SKM-1 treated with dmso at 0.1 percent for 144 hours (cell line): Measurements from ENCODE around the gene TP53RK.

ENCODE experiments used
- DNase-seq: peaks from one replicate; lab custom pipeline; 2025; ENCODE audit not compliant: unreplicated experiment; lab: John Stamatoyannopoulos, UW

Gene TP53RK

DNA sequence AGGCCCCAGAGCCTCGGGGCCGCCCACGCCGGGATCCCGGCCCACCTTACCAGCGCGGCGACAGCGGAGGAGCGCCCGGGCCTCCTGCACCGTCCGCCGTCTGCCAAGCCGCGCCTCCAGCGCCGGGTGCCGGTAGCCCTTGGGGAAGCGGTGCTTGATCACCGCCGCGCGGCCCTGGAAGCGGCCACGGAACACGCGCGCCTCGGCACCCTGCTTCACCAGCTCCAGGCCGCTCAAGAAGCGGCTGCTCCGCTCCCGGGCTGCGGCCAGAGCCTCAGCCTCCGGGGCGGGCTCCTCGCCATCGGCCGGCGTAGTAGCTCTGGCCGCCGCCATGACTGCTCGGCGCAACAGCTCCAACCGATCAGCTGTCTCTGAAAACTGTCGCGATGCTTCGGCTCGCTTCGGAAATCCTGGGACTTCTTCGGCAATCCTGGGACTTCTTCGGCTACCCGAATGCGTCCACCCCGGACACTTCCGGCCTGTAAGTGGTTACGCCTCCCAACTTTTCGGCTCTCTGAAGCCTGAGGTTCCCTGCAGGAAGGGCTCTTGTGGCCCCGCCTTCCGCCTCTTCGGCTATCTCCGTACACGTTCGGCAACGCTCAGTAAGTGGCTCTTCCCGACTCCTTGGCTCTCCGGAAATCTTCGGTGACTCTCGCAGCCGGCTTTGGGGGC, at the start of gene TP53RK:
TSS of gene TP53RK (minus strand) at position 363 of the 672 bp plus-strand sequence. CDS start at position 333, 30 bp downstream.
- peak; percentile 99 for DNase-seq

DNA sequence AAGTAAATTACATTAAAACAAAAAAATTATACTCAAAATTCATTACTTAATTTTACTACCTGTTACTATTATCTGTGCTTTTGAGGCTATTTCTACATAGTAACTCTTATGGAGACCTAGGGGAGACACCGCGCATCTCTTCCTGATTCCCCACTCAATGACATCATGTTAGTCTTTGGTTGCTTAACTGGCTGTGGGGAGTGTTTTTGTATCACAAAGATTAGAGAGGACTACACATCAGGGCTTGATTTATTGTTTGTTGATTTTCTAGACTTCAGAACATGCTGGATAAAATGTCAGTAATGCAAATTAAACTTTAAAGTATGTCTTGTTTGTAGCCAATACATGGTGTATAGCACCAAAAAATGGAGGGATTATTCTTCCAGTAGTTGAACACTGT, 46.2 kb upstream of the TP53RK start:
- DNase-seq: no peak

- DNase-seq: no peak
Observed at GRCh38 chr20:46731770-46732169, 42.5 kb upstream of the TP53RK start.

- no peak for DNase-seq
Observed at GRCh38 chr20:46725186-46726165, 36.2 kb upstream of the TP53RK start.

DNA sequence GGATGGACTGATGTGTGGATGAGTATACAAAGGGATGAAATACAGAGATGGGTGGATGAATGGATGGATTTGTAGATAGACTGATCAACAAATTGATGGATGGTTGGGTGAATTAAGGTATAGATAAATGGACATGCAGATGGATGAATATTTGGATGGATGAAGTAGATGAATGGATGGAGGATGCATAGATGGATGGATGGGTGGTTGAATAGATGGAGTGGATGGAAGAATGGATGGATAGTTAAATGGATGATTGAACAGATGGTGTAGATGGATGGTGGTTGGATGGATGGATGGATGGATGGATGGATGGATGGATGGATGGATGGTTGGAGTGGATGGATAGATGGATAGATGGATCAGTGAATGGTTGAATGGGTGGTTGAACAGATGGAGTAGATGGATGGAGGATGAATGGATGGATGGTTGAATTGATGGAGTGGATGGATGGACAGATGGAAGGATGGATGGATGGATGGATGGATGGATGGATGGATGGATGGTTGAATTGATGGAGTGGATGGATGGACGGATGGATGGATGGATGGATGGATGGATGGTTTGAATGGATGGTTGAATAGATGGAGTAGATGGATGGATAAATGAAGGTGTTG, 35.2 kb upstream of the TP53RK start:
- DNase-seq: no peak

- no peak for DNase-seq
Observed at GRCh38 chr20:46723039-46723438, 33.8 kb upstream of the TP53RK start.

DNA sequence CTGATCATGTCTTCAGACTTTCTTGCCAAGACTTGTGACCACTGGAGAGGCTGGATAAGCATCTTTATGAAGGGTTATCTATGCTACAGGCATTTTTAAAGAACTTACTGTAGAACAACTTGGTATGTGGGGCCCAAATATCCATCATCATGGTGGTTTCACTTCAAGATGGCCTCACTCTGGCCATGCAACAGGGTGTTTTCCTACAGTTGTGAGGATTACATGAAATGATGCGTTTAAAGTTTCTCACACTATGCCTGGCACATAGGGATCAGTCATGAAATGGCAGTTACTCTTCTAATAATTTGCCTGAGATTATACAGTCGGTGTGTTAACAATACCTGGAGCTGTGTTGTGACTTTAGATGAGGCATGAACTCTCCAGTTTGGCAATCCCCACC, 33.2 kb upstream of the TP53RK start:
- DNase-seq: no peak

DNA sequence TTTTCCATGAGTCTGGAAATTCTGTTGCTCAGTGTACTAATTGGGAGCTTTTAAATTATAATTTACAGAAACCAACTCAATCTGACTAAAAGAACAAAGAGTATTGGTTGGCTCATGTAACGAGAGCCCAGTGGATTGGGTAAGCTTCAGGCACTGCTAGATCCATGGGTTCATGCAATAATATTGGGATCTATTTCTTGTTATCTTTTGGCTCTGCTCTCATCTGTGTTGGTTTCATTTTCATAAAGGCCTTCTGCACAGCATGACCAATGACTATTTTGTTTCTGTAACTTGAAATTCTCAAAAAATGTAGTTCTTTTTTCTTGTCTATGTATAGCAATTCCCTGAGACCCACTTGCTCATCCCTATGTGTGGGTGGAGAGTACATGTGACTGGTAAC, 32.2 kb upstream of the TP53RK start:
- no peak for DNase-seq

DNA sequence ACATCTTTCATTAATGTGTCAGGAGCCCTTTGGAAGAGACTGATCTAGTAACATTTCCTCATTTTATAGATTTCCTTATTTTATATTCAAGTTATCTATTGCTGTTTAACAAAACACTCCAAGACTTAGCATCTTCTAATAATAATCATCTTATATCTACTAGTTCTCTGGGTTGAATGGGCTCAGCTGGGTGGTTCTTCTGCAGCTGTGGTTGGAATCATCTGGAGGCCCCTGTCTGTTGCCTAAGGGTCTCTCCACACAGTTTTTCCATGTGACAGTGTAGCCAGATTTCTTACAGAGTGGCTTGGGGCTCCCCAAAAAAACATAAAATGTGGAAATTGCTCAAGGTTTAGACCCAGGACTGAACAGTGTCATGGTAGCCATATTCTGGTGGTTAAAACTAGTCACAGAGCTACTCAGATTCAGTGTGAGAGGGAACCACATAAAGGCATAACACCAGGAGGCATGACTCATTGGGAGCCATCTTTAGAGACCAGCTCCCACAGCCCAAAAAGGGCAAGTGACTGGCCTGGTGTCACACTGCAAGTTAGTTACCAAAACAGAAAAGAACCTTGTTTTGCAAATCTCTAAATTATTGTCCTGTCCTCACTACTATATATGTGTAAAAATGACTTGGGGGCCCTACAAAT, 31.7 kb upstream of the TP53RK start:
- DNase-seq: no peak

DNA sequence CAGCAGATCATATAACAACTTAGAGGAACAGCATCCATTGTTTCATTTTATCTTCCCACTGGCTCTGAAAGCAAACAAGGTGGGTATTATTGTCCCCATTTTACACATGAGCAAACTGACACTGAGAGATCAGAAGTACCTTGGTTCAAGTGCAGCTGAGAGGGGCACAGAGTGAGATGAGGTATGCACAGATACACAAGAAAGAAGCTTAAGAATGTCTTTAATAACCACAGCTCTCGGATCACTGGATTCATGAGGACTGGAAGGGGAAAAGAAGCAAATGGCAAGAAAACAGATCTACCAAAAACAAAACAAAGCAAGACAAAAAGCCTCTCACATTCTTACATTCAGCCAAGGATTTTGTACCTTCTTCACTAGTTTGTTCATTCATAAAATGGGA, 30.8 kb upstream of the TP53RK start:
- DNase-seq: no peak

DNA sequence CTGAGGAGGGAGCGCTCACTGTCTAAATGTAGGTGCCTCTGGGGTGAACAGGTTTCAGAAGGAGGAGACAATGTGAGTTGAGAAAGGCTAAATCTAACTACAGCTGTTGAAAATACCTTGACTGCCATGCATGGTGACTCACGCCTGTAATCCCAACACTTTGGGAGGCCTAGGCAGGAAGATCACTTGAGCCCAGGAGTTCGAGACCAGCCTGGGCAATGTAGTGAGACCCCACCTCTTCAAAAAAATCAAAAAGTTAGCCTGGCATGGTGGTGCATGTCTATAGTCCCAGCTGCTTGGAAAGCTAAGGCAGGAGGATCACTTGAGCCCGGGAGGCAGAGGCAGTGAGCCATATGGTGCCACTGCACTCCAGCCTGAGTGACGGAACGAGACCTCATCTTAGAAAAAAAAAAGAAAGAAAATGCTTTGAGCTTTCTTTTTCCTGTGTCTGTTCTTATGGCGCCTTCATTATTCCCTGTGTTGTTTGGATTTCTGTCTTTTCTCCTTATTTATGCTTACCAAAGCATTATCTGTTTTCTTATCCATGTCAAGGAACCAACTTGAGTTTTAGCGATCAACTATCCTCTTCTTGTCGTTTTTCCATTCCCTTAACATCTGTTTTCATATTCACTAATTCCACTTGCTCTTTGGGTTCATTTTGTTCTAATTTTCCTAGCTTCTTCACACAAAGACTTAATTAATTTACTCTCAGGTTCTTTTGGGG, 28.7 kb upstream of the TP53RK start:
- no peak for DNase-seq

DNA sequence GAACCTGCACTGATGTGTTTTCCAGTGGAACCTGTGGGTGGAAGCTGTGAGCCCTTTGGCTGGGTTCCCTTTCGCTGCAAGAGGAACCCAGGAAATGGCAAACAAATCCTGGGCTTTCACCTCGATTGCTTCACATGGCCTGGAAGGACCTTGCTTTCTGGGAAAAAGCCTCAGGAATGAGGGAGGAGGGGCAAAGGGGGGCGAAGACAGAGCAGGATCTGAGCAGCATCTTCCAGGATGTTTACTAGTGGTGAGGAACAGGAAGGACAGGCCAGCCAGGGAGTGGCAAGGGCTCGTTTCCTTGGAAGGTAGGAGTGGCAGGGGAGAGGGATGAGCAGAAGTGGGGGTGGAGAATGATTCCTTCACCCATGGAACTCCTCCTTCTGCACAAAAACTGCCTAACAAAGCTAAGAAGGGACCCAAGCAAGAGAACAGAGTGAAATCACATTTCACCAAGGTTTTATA, 26.1 kb upstream of the TP53RK start:
- no peak for DNase-seq

DNA sequence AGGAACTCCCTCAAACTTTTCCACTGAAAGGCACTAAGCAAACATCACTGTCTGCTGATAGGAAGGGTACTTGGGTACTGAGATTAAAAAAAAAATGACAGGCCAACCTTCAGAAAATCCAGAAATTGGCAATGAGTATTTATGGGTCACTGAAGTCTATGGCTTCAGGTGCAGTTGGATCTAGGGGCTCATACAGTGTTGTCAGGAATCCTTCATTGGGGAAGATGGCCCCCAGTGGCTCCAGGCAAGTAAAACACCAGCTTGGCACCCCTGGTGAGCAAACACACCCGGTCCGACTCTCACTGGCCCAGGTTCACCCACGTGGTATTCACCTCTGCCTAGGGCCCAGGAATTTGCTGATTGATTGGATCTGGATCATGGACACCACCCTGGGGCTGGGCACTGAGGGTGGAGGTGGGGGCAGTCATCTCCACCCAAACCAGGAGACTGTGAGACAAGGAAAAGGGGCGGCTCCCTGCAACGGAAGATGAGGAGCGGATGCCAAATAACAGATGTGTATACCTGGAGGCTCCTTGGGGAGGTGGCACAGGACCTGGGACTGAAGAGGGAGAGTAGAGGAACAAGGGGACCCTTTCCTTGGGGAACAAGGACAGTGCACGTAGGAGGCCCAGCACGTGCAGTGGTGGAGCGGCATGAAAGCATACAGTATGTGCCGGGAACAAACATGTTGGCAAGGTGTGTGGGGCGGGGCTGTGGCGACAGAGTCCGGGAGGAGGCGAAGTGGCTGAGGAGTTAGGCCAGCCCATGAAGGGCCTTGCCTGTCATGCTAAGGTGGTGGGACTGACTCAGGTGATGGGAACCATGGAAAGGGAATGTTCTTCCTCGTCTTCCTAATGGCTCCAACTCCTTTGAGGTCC, 25.0 kb upstream of the TP53RK start:
- no peak for DNase-seq

DNA sequence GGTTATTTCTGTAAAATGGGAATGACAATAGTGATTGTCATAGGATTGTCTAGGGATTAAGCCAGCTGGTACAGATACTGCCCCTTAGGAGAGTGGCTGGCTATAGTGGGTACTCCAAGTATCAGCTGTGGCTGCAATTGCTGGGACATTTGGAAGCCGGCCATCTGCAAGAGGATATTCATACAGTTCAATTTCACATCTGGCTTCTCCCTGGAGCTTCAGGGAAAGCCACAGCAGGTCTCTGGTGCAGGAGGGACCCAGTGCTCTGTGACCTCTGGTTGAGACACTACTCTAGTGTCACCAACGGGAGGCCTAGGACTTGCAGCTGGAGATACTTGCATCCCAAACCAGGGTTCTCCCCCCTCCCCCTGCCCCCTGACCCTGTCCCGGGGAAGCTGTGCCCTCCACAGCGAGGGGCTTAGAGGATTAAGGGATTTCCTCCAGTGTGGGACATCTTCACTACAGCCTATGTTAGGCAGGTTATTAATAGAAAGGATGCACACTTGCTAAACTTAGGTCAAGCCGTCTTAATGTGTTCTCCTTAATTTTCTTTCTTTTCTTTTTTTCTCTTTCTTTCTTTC, 22.9 kb upstream of the TP53RK start:
- no peak for DNase-seq

- DNase-seq: no peak
Observed at GRCh38 chr20:46710153-46710913, 21.1 kb upstream of the TP53RK start.

DNA sequence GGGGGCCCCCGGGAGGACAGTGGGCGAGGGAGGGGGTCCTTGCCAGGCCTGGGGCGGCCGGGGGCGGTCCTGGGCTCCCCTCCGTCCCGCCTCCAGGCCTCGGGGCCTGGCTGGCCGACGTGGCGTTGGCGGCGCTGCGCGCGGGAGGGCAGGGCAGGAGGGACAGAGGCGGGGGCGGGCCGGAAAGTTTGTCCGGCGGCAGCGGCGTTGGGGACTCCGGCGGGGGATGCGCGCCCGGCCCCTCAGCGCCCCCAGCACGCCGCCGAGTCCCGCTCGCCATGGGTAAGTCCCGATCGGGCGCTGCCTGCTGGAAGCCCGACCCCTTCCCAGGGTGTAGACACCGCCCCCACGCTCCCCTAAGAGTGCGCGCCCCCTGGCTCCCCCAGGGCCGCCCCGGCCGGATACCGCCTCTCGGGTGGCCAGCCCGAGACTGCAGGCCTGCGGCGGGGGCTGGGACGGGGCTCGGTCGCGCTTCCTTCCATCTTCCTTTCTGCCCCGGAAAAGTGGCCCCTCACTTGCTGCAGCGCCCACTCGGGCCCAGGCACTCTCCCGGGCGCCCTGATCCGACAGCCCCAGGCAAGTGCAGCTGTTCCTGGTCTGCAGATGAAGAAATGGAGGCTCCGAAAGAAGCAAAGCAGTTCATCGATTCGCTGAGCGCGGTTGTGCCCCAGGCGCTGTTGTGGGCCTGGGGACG, 20.4 kb upstream of the TP53RK start, which contains the start of gene SLC2A10:
TSS of gene SLC2A10 (plus strand) at position 191 of the 694 bp plus-strand sequence. CDS start at position 279, 88 bp downstream.
- no peak for DNase-seq

- DNase-seq: no peak
Observed at GRCh38 chr20:46709055-46709458, 19.8 kb upstream of the TP53RK start.
